Osteocyte (in vitro differentiated cells): ENCODE data around the gene FLOT2. TPM values are rescaled to one million over a fixed set of nuclear protein-coding genes. Genes with fewer than 3 reads are reported as not detected.

Source experiments
- DNase-seq: peaks from one replicate; pipeline ENCODE4 v3.0.0; 2021; ENCODE audit warnings: mixed read lengths; ENCODE audit not compliant: unreplicated experiment; ENCODE audit errors: extremely low spot score
- H3K27ac Mint-ChIP-seq: one replicate; pipeline ENCODE4 v1.8.0; 2021; ENCODE audit warnings: mild to moderate bottlenecking, mixed read lengths; ENCODE audit not compliant: unreplicated experiment
- H3K27me3 Mint-ChIP-seq: one replicate; pipeline ENCODE4 v1.8.0; 2021; ENCODE audit warnings: mixed read lengths; ENCODE audit not compliant: unreplicated experiment
- H3K36me3 Mint-ChIP-seq: one replicate; pipeline ENCODE4 v1.8.0; 2021; ENCODE audit warnings: mixed read lengths; ENCODE audit not compliant: unreplicated experiment
- H3K4me1 Mint-ChIP-seq: one replicate; pipeline ENCODE4 v1.8.0; 2021; ENCODE audit warnings: mixed read lengths; ENCODE audit not compliant: unreplicated experiment
- H3K4me3 Mint-ChIP-seq: one replicate; pipeline ENCODE4 v1.8.0; 2021; ENCODE audit warnings: mild to moderate bottlenecking, moderate library complexity, mixed read lengths; ENCODE audit not compliant: unreplicated experiment
- H3K9me3 Mint-ChIP-seq: one replicate; pipeline ENCODE4 v1.8.0; 2021; ENCODE audit warnings: mixed read lengths; ENCODE audit not compliant: unreplicated experiment
- CTCF ChIP-seq: fragments of 200-600 bp; sonication (generic); IDR thresholded peaks from 2 replicates; pipeline ENCODE4 v1.5.0; 2021; ENCODE audit warnings: antibody characterized with exemption, mild to moderate bottlenecking, moderate library complexity
- total RNA-seq: library from RNA; stranded (reverse); gene quantifications from 2 replicates; pipeline ENCODE4 v1.2.1, GENCODE V29; 2021

FLOT2 gene
- total RNA-seq, 1 donor from 2014 or later: 95.8 TPM

- H3K9me3 Mint-ChIP-seq: no peaks in the 10 kb centered on the region
- peaks cover 27% of the 10 kb centered on the region for H3K4me1 Mint-ChIP-seq
- DNase-seq: no peak
- peak overlapping the region; percentile 25 for H3K27ac Mint-ChIP-seq
- H3K27me3 Mint-ChIP-seq: no peaks in the 10 kb centered on the region
- H3K4me3 Mint-ChIP-seq: peak overlapping the region; percentile 84
- peaks cover 3% of the 10 kb centered on the region for H3K36me3 Mint-ChIP-seq
- TF ChIP-seq CTCF: no peak
Observed at GRCh38 chr17:28901866-28902818, 4.6 kb upstream of the FLOT2 start.

GRCh38 chr17:28900986-28901726 is 3.6 kb upstream of the FLOT2 start:
- H3K4me1 Mint-ChIP-seq: peaks cover 34% of the 10 kb centered on the region
- no peaks in the 10 kb centered on the region for H3K9me3 Mint-ChIP-seq
- H3K36me3 Mint-ChIP-seq: peaks cover 2% of the 10 kb centered on the region
- peak overlapping the region; percentile 84 for H3K4me3 Mint-ChIP-seq
- TF ChIP-seq CTCF: no peak
- no peaks in the 10 kb centered on the region for H3K27me3 Mint-ChIP-seq
- DNase-seq: no peak
- no peak overlapping the region for H3K27ac Mint-ChIP-seq

GRCh38 chr17:28899212-28899815 is 1.8 kb upstream of the FLOT2 start:
- peak overlapping the region; percentile 11 for H3K4me3 Mint-ChIP-seq
- peak overlapping the region; percentile 50 for H3K27ac Mint-ChIP-seq
- H3K4me1 Mint-ChIP-seq: peaks cover 38% of the 10 kb centered on the region
- no peaks in the 10 kb centered on the region for H3K27me3 Mint-ChIP-seq
- no peak for TF ChIP-seq CTCF
- DNase-seq: no peak
- H3K36me3 Mint-ChIP-seq: no peaks in the 10 kb centered on the region
- no peaks in the 10 kb centered on the region for H3K9me3 Mint-ChIP-seq

GRCh38 chr17:28898527-28898955 is 1.0 kb upstream of the FLOT2 start:
- Mint-ChIP-seq H3K27me3 (no peaks in the 10 kb centered on the region), H3K9me3 (no peaks in the 10 kb centered on the region), H3K4me3 (peak overlapping the region; percentile 88), H3K27ac (no peak overlapping the region), H3K36me3 (no peaks in the 10 kb centered on the region), H3K4me1 (peaks cover 39% of the 10 kb centered on the region)
- no peak for TF ChIP-seq CTCF
- DNase-seq: no peak
